Stimulated activated naive CD8-positive, alpha-beta T cell treated with anti-CD3 and anti-CD28 coated beads, Interleukin-15, Interleukin-2, amounts not matched to agents 100 U/mL and 50 U/mL, for 24 hours (primary cell): ENCODE results near the gene LINGO1.
A peak's percentile ranks its signal among the peaks of the same experiment; 100 is the strongest.

Experiments used
- ATAC-seq: fragments of 150-1000 bp; cut with Tn5 transposase; one replicate; pipeline ENCODE4 v1.10.0; 2021
- DNase-seq: peaks from one replicate; pipeline ENCODE4 v3.0.0; 2021

Gene LINGO1

DNA sequence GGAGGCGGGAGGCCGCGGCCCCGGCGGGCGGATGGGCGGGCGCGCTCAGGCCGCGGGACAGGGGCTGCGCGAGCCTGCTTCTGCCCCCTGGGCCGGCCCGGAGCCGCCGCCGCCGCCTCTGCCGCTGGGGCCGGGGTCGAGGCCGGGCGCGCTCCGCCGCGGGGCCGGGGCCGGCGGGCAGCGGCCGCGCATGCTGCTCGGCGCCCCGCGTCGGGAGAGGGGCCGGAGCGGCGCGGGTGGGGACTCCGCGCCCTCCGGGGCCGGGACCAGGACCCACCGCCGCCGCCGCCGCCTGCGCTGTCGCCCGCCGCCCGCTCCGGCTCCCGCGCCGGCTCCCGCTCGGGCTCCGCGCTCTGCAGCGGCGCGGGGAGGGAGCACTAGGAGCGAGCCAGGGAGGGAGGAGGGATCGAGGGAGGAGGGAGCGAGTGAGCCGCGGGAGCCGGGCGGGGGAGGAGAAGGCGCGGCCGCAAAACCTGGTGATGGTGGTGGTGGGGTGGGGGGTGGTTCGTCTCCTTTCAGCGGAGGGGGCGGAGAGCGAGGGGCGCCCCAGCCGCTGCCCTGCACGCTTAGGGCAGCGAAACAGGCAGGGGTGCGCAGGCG, at the start of gene LINGO1:
TSS of gene LINGO1 (minus strand) at position 379 of the 600 bp plus-strand sequence. CDS start 597 bp downstream, outside the sequence.
- no peak for DNase-seq
- ATAC-seq, result no peak

GRCh38 chr15:77681362-77681761, 48.6 kb upstream of the LINGO1 start:
- DNase-seq (no peak), ATAC-seq (no peak)

- no peak for DNase-seq
- ATAC-seq, result no peak
Measured at GRCh38 chr15:77676569-77677375, 44.1 kb upstream of the LINGO1 start.

DNA sequence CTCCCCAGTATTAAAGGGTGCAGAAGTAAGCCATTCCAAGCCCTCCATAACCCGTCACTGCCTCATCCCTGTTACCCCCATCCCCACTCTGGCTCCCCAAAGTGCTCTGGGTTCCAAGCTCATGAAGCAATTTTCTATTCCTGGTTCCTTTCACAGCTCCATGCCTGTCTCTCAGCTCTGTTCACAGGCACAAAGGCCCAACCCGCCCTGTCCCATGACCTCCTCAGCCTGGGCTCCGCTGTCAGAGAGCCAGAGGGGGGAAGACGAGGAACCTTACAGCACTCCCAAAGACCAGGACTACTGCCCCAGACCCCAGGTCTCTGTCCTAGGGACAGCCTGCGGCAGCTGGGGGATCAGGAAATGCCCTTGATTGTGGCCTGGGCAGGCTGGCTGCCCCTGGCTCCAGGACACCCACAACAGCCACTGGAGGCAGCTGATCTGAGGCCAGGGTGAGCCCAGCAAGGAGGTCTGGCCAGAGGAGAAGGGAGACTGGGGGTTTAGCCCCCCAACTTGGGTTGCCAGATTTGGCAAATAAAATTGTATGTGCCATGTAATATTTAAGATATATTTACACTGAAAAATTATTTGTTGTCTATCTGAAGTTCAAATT, 43.2 kb upstream of the LINGO1 start:
- no peak for ATAC-seq
- no peak for DNase-seq

GRCh38 chr15:77674327-77674726, 41.6 kb upstream of the LINGO1 start:
- no peak for DNase-seq
- ATAC-seq, result no peak

GRCh38 chr15:77673866-77674265, 41.2 kb upstream of the LINGO1 start:
- DNase-seq (no peak), ATAC-seq (no peak)

GRCh38 chr15:77672135-77672534, 39.4 kb upstream of the LINGO1 start:
- ATAC-seq (no peak), DNase-seq (no peak)

DNA sequence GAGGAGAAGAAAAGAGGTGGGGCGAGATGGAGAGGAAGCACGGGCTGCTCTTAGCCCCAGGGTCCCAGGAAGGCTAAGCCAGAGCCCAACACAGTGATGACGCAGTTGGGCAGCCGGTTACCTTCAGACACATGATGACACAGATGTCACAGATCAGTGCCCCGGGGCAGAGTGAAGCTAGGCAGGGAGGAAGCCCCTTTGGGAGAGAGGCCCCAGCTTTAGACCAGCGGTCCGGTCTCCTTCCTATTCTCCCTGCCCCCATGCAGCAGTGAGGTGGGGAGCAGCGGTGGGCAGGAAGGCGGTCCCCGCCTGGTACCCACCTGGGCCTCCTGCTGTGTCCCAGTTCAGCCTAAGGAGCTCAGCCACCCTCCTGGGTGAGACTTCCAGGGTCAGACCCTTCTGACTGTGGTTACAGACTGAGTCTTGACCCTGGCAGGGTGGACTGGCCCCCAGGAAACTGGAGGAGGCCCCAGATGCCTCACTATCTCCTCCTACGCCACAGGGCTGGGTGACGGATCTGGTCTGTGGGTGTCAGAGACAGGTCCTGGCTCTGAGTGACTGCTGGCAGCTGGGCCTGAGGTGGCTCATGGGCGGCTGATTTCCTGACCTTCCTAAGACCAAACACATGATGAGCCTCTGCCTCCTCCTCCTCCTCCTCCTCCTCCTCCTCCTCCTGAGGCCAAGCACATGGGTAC, 38.8 kb upstream of the LINGO1 start:
- DNase-seq (no peak), ATAC-seq (no peak)

- no peak for DNase-seq
- no peak for ATAC-seq
Measured at GRCh38 chr15:77670558-77671361, 38.0 kb upstream of the LINGO1 start.

GRCh38 chr15:77669896-77670295, 37.2 kb upstream of the LINGO1 start:
- DNase-seq (no peak), ATAC-seq (no peak)

GRCh38 chr15:77667338-77668234, 34.9 kb upstream of the LINGO1 start:
- no peak for ATAC-seq
- DNase-seq, result no peak

DNA sequence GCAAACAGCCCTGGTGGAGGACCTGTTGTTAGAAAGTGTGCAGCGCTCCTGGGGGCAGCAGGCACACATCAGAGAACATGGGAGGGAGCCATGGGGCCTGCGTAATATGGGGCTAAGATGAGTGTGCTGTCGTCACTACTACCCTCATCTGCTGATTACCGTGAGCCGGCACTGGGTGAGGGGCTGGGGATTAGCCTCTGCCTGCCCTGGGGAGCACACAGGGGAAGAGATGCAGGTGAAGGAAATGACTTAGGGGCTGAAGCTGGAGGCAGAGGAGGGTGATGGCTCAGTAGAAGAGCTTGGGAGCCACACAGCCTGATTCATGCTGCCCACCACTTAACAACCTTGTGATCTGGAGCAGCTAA, 33.6 kb upstream of the LINGO1 start:
- ATAC-seq (no peak), DNase-seq (no peak)

DNA sequence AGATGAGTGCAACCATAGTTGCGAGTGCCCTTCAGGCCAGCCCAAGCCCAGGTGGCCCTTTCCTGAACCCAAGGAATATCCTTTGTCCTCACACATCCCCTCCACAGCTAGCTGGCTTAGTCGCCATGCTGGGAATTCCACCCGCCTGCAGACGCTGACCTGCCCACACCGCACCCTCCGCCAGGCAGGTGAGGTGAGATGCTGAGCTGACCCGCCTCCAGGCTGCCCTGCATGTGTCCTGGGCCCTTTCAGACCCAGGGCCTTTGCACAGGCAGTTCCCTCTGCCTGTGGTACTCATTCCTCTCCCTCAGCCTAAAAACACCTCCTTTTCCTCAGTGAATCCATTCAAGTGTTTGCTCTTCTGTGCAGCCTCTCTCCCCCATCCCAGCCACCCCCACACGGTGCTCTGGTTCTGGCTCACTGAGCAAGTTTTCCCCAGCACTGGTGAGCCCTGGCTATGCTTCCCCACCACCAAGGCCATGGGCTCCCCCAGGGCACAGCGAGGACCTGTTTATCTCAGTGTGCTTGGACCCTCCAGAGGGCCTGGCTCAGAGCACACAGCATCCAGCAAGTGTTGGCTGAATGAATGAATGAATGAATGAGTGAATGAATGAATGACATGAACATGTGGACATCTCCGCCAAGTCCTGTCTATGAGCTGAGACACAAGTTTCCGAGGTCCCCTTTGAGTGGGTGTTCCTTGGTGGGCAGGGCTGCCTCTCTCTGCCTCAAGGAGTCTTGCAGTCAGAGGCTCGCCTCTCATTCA, 33.0 kb upstream of the LINGO1 start:
- DNase-seq, result no peak
- no peak for ATAC-seq

DNA sequence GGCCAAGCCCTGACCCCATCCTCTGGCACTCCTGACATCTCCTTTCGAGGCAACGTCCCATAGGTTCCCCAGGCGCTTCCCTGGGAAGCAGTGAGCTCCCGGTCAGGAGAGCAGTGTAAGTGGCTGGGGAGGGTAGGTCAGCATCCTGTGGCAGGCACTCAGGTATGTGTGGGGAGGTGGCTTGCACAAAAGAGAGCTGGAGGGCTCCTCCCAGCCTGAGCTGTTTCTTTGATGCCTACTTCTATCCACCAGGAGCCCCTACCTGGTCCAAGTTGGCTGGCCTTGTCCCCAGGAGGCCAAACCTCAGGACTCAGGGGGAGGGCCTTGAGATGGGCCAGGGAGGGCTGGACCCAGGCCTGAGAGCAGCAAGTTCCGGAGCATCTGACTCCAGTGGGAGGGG, 31.7 kb upstream of the LINGO1 start:
- DNase-seq, result no peak
- ATAC-seq, result no peak

DNA sequence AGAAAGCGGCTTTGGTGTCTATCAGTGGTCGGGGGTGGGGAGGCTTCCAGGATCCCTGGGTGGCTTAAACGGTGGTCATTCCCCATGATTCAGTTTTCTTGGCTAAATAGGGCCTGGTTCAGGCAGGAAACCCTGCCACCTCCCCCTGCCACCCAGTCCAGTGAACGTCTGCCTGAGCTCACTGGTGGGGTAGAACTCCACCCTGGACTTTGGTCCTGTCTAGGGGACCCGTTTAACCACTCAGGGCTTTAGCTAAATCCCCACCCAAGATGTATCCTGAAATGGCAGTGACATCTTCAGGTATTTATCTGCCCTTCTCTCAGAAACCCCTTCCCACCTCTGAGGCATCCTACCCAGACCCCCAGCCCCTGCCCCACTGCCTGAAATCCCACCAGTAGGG, 30.5 kb upstream of the LINGO1 start:
- no peak for DNase-seq
- ATAC-seq, result no peak

GRCh38 chr15:77659350-77660321, 26.9 kb upstream of the LINGO1 start:
- DNase-seq (peak; percentile 70), ATAC-seq (peak; percentile 44)

DNA sequence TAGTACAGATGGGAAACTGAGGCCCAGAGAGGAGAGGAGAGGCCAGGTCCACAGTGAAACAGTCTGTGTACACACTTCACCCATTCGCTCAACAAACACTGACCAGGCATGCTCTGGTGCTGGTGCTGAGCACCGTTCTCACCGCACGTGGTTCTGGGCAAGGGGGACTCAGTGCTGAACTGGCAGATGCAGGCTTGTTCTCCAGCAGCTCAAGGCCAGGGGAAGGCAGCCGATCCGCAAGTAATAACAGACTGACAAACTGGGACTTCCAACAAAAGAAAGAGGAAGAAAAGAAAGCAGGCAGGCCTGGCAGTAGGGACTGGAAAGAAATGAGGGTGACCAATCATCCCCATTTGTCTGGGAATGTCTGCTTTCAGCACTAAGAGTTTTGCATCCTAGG, 25.6 kb upstream of the LINGO1 start:
- ATAC-seq (no peak), DNase-seq (no peak)

- no peak for DNase-seq
- ATAC-seq, result no peak
Measured at GRCh38 chr15:77657634-77658238, 25.0 kb upstream of the LINGO1 start.

DNA sequence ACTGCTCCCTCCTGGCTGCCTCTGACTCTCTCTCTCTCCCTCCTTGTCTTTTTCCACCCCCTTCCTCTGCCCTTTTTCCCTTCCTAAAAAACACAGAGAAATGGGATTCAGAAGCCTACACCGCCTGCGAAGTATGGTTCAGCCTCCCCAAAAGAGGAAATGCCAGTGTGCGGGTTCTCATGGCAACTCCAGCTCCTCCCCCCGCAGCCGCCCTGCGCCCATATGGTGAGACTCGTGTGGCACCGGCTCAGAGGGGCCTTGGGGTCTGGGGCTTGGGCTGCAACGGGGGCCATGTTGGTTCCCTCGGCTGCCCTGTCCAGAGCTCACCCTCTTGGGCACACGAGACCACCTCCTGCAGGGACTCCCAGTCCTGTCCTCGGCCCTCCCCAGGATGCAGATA, 23.6 kb upstream of the LINGO1 start:
- ATAC-seq (no peak), DNase-seq (no peak)
